Caco-2 (cell line): Measurements from ENCODE around the gene ACAA2. TPM values are rescaled to one million over a fixed set of nuclear protein-coding genes. Genes with fewer than 3 reads are reported as not detected.
"Not testable (repeated sequence)": the region's sequence is repeated elsewhere in the genome, so short reads cannot be mapped to it uniquely, and the experiment has no call there.

Experiments
- BruUV-seq: library from RNA; stranded (reverse); fragments of 400-500 nt; replicated peaks from 2 replicates; lab custom pipeline; 2021; lab: Mats Ljungman, UMichigan
- CTCF ChIA-PET: fragments of 300-600 bp; sonication (Branson Sonifier 250); formaldehyde crosslinking; loops from one replicate; lab custom pipeline; 2022; ENCODE audit warnings: antibody characterized with exemption; lab: Charles Lee
- POLR2A ChIA-PET: fragments of 300-600 bp; sonication (Branson Sonifier 250); formaldehyde crosslinking; loops from one replicate; lab custom pipeline; 2022; ENCODE audit warnings: antibody characterized with exemption; lab: Charles Lee
- DNase-seq, 2 experiments: peaks; one replicate each; pipeline versions ENCODE4 v3.0.0 to v3.0.0-alpha.2; 2020 to 2022
- H3K27me3 ChIP-seq: replicated peaks from 2 replicates; pipeline ENCODE4 v1.6.0; 2011; ENCODE audit warnings: low read length; ENCODE audit not compliant: control insufficient read depth, insufficient read depth
- H3K36me3 ChIP-seq: 2 replicates; pipeline ENCODE4 v1.5.1; 2011; ENCODE audit warnings: low read length; ENCODE audit not compliant: control insufficient read depth, insufficient read depth
- H3K4me1 ChIP-seq: fragments of 250-450 bp; sonication (Bioruptor Pico); 2 replicates; pipeline ENCODE4 v1.5.1; 2020; ENCODE audit warnings: mild to moderate bottlenecking
- H3K4me3 ChIP-seq: 2 replicates; pipeline ENCODE4 v1.5.1; 2011; ENCODE audit warnings: low read depth, mild to moderate bottlenecking, control low read depth, low read length
- H3K9me3 ChIP-seq: fragments of 250-450 bp; sonication (Bioruptor Pico); 2 replicates; pipeline ENCODE4 v1.5.1; 2020; ENCODE audit warnings: mild to moderate bottlenecking, moderate library complexity
- H3K27ac Mint-ChIP-seq: one replicate; pipeline ENCODE4 v1.8.0; 2022; ENCODE audit warnings: mixed read lengths; ENCODE audit not compliant: unreplicated experiment
- H3K27me3 Mint-ChIP-seq: one replicate; pipeline ENCODE4 v1.8.0; 2022; ENCODE audit warnings: mixed read lengths; ENCODE audit not compliant: insufficient read depth, unreplicated experiment
- H3K36me3 Mint-ChIP-seq: one replicate; pipeline ENCODE4 v1.8.0; 2022; ENCODE audit warnings: mild to moderate bottlenecking, mixed read lengths; ENCODE audit not compliant: insufficient read depth, unreplicated experiment
- H3K4me1 Mint-ChIP-seq: one replicate; pipeline ENCODE4 v1.8.0; 2022; ENCODE audit warnings: low read depth, mixed read lengths; ENCODE audit not compliant: unreplicated experiment
- H3K4me3 Mint-ChIP-seq: one replicate; pipeline ENCODE4 v1.8.0; 2022; ENCODE audit warnings: mild to moderate bottlenecking, moderate library complexity, mixed read lengths; ENCODE audit not compliant: unreplicated experiment
- H3K9me3 Mint-ChIP-seq: one replicate; pipeline ENCODE4 v1.8.0; 2022; ENCODE audit warnings: mixed read lengths; ENCODE audit not compliant: unreplicated experiment
- intact Hi-C: fragments of 100-400 bp; cut with micrococcal nuclease; formaldehyde crosslinking; loops from one replicate; pipeline ENCODE4 v1.10.0; 2022; ENCODE audit not compliant: unreplicated experiment
- total RNA-seq: library from RNA; stranded (reverse); gene quantifications from 2 replicates; pipeline ENCODE4 v1.2.3, GENCODE V29; 2022
- TF ChIP-seq, protein P1 (sequence below), 2 experiments: fragments of 200-600 bp in 1 of 2; IDR thresholded peaks; 1 replicate in 1 of 2; 2 replicates in 1 of 2; pipeline versions ENCODE4 v1.5.1 to v1.8.0; 2011 to 2022; ENCODE audit warnings: antibody characterized with exemption in 1 of 2, control low read depth in 1 of 2, inconsistent platforms in 1 of 2, low read depth in 1 of 2, low read length in 1 of 2, mild to moderate bottlenecking in 1 of 2, moderate library complexity in 1 of 2; ENCODE audit not compliant: insufficient read depth in 1 of 2, severe bottlenecking in 1 of 2, unreplicated experiment in 1 of 2

Gene ACAA2
- total RNA-seq, 1 experiment from 2014 or later: 207 TPM

DNA sequence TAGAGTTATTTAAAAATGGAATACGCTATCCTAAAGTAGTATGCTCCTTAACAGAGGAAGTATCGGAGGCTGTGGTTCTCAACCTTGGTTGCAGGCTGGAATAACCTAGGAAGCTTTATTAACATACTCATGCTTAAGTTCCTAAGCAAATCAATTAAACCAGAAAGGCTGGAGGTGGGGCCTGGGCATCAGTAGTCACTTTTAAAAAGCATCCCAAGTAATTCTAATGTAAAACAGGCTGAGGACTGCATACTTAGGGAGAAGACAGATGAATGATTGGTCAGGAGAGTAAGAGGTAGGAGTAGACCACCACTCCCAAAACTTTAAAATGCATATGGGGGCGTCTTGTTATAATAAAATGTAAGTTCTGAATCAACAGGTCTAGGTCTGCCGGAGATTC is 15.3 kb downstream of the ACAA2 start:
- BruUV-seq: no TSS peak
- CTCF ChIA-PET: no interaction called here

DNA sequence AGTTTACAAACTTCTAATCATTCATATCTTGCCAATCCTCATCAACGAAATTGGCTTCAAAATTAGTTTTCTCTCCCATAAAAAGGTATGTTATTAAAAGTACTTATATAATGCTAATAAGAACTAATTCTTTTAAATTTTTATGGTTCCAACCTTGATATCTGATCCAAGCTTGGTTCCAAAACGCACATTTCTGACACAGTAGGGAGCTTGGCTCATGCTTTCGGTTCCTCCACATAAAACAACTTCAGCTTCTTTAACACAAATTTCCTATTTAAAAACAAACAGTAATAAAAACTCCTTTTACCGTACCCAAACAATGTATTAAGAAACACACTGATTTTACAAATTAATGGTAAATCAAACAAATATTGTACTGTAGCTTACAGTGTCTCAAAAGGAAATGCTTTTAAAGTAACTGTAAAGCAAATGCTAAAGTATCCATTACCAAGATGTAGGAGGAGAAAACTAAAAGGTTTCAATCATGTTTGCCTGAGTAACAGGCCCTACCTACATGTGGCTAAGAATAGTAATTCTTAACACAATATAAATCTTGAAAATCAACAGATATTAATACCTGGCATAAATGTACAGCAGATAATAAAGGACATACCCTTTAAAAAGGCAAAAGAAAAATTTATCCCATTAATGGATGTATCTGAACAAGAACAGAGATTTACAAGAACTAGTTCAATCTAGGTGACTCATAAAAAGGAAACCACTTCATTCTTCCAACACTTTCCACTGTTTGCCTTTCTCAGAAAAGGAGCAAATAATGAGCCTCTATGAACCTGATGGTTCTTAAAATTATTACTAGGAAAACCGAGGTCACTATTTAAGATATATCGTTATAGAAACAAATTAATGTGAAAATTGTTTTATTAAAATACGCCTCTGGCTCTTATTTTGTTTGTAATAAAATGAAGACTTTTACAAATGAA is 17.5 kb downstream of the ACAA2 start:
- Mint-ChIP-seq H3K4me3 (no peak overlapping the region), H3K9me3 (no peaks in the 10 kb centered on the region), H3K27ac (no peak overlapping the region), H3K27me3 (no peaks in the 10 kb centered on the region), H3K4me1 (no peaks in the 10 kb centered on the region), H3K36me3 (peaks cover 60% of the 10 kb centered on the region)
- no peaks in the 10 kb centered on the region for H3K27me3 ChIP-seq
- H3K36me3 ChIP-seq: no peaks in the 10 kb centered on the region
- POLR2A ChIA-PET: interaction anchor here (0.6 kb wide), 1 partner anchor 201 kb away, joined by 3 read pairs; no protein-coding TSS in a partner anchor
- no peaks in the 10 kb centered on the region for H3K9me3 ChIP-seq
- H3K4me1 ChIP-seq: no peaks in the 10 kb centered on the region
- intact Hi-C loops: loop anchor here (5.0 kb wide), 1 partner anchor 61 kb away; no protein-coding TSS in a partner anchor
- DNase-seq: no peak
- CTCF ChIA-PET: interaction anchor here (1.2 kb wide), 1 partner anchor 63 kb away, joined by 4 read pairs; no protein-coding TSS in a partner anchor
- H3K4me3 ChIP-seq: no peak overlapping the region
- TF ChIP-seq, protein P1, sequence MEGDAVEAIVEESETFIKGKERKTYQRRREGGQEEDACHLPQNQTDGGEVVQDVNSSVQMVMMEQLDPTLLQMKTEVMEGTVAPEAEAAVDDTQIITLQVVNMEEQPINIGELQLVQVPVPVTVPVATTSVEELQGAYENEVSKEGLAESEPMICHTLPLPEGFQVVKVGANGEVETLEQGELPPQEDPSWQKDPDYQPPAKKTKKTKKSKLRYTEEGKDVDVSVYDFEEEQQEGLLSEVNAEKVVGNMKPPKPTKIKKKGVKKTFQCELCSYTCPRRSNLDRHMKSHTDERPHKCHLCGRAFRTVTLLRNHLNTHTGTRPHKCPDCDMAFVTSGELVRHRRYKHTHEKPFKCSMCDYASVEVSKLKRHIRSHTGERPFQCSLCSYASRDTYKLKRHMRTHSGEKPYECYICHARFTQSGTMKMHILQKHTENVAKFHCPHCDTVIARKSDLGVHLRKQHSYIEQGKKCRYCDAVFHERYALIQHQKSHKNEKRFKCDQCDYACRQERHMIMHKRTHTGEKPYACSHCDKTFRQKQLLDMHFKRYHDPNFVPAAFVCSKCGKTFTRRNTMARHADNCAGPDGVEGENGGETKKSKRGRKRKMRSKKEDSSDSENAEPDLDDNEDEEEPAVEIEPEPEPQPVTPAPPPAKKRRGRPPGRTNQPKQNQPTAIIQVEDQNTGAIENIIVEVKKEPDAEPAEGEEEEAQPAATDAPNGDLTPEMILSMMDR (IDR thresholded peaks at IDR 0.05; ENCODE audit: insufficient read depth in 1 of 2, low read depth in 1 of 2, low read length in 1 of 2, severe bottlenecking in 1 of 2, unreplicated experiment in 1 of 2): no peak
- BruUV-seq: no TSS peak

More for the DNA sequence above, 15.3 kb downstream of the ACAA2 start:
- TF ChIP-seq, protein P1 (IDR thresholded peaks at IDR 0.05; ENCODE audit: insufficient read depth in 1 of 2, low read depth in 1 of 2, low read length in 1 of 2, severe bottlenecking in 1 of 2, unreplicated experiment in 1 of 2): no peak
- H3K4me3 ChIP-seq: no peak overlapping the region
- no peaks in the 10 kb centered on the region for H3K27me3 ChIP-seq
- H3K36me3 Mint-ChIP-seq: peaks cover 62% of the 10 kb centered on the region
- no peak overlapping the region for H3K27ac Mint-ChIP-seq
- no peak overlapping the region for H3K4me3 Mint-ChIP-seq
- H3K9me3 ChIP-seq: no peaks in the 10 kb centered on the region
- intact Hi-C loops: loop anchor here (5.0 kb wide), 1 partner anchor 59 kb away; no protein-coding TSS in a partner anchor
- H3K27me3 Mint-ChIP-seq: no peaks in the 10 kb centered on the region
- no peak for DNase-seq
- H3K36me3 ChIP-seq: no peaks in the 10 kb centered on the region
- H3K4me1 Mint-ChIP-seq: peaks cover 4% of the 10 kb centered on the region
- H3K4me1 ChIP-seq: no peaks in the 10 kb centered on the region
- POLR2A ChIA-PET: no interaction called here
- no peaks in the 10 kb centered on the region for H3K9me3 Mint-ChIP-seq

DNA sequence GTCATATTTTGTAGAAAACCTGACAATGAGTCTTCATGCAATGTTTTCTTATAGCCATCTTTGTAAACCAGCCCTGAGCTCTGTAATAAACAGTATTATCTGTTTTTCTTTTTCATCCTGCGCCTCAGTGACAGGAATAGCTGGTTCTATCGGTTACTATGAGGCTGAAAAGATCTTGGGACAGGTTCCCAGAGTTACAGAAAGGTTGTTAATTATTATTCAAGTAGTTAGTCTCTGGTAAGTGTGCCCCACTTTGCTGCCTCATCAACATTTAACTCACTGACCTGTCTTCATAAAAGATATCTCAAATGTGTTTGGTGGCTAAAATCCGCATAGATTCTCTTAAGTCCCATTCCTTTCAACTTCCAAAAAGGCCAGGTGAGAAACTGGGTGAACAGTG is 18.6 kb downstream of the ACAA2 start:
- Mint-ChIP-seq H3K27me3 (no peaks in the 10 kb centered on the region), H3K4me3 (no peak overlapping the region), H3K4me1 (no peaks in the 10 kb centered on the region), H3K9me3 (no peaks in the 10 kb centered on the region), H3K27ac (no peak overlapping the region), H3K36me3 (peaks cover 66% of the 10 kb centered on the region)
- Histone ChIP-seq H3K4me1 (no peaks in the 10 kb centered on the region), H3K4me3 (no peak overlapping the region), H3K9me3 (no peaks in the 10 kb centered on the region), H3K36me3 (no peaks in the 10 kb centered on the region), H3K27me3 (no peaks in the 10 kb centered on the region)
- ChIA-PET POLR2A (no interaction called here), CTCF (interaction anchor here (0.7 to 1.2 kb wide), 2 partner anchors 10 to 64 kb away, joined by 3 to 4 read pairs; no protein-coding TSS in a partner anchor)
- no TSS peak for BruUV-seq
- intact Hi-C loops: loop anchor here (5.0 kb wide), 1 partner anchor 63 kb away; no protein-coding TSS in a partner anchor
- DNase-seq: no peak
- TF ChIP-seq, protein P1 (IDR thresholded peaks at IDR 0.05; ENCODE audit: insufficient read depth in 1 of 2, low read depth in 1 of 2, low read length in 1 of 2, severe bottlenecking in 1 of 2, unreplicated experiment in 1 of 2): no peak

DNA sequence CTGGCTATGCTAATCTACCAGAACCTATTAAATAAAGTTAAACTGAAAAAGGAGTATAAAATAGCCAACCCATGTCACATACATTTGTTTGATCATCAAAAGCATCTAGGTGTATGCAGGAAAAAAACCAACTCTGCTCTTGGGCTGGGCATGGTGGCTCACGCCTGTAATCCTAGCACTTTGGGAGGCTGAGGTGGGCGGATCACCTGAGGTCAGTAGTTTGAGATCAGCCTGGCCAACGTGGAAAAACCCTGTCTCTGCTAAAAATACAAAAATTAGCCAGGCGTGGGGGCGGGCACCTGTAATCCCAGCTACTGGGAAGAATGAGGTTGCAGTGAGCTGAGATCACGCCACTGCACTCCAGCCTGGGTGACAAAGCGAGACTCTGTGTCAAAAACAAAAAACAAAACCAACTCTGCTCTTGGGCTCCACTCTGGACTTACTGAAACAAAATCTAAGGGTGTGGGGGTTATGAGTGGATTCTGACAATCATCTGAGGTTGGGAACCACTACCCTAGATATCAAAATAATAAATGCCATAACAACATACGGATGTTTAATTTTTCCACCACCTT is 23.7 kb downstream of the ACAA2 start:
- H3K4me3 Mint-ChIP-seq, BruUV-seq, H3K27me3 Mint-ChIP-seq, H3K4me3 ChIP-seq, H3K4me1 ChIP-seq, H3K27ac Mint-ChIP-seq, CTCF ChIA-PET, H3K36me3 ChIP-seq, H3K9me3 ChIP-seq, intact Hi-C loops, H3K27me3 ChIP-seq, H3K4me1 Mint-ChIP-seq, DNase-seq, POLR2A ChIA-PET, H3K9me3 Mint-ChIP-seq: not testable (repeated sequence)
- peaks cover 68% of the 10 kb centered on the region for H3K36me3 Mint-ChIP-seq
